Measurements from ENCODE around the gene STOML1.

- TF ChIP-seq, protein P1, sequence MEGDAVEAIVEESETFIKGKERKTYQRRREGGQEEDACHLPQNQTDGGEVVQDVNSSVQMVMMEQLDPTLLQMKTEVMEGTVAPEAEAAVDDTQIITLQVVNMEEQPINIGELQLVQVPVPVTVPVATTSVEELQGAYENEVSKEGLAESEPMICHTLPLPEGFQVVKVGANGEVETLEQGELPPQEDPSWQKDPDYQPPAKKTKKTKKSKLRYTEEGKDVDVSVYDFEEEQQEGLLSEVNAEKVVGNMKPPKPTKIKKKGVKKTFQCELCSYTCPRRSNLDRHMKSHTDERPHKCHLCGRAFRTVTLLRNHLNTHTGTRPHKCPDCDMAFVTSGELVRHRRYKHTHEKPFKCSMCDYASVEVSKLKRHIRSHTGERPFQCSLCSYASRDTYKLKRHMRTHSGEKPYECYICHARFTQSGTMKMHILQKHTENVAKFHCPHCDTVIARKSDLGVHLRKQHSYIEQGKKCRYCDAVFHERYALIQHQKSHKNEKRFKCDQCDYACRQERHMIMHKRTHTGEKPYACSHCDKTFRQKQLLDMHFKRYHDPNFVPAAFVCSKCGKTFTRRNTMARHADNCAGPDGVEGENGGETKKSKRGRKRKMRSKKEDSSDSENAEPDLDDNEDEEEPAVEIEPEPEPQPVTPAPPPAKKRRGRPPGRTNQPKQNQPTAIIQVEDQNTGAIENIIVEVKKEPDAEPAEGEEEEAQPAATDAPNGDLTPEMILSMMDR (IDR thresholded peaks at IDR 0.05), result peak; percentile 93 to 99 (median 97)
- TF ChIP-seq POLR2A (IDR thresholded peaks at IDR 0.05), result peak; percentile 37 to 63
- TF ChIP-seq EP300 (IDR thresholded peaks at IDR 0.05), result peak in 1 of 2 donors; percentile 62
Observed at GRCh38 chr15:73991726-73992593, at the start of gene STOML1.
